GM18519 (cell line): ENCODE results near the gene SETD7.

Experiments used
- ATAC-seq: cut with Tn5 transposase; IDR thresholded peaks from one replicate; pipeline ENCODE4 v1.9.1; 2021; ENCODE audit warnings: mild to moderate bottlenecking, moderate library complexity; ENCODE audit not compliant: unreplicated experiment, low FRiP score

The SETD7 gene

GRCh38 chr4:139514382-139515059 lies 41.5 kb downstream of the SETD7 start:
- ATAC-seq = no peak

GRCh38 chr4:139511320-139511719 lies 44.7 kb downstream of the SETD7 start:
- no peak for ATAC-seq

- ATAC-seq = no peak
Observed at GRCh38 chr4:139509727-139510410, 46.1 kb downstream of the SETD7 start.

- no peak for ATAC-seq
Observed at GRCh38 chr4:139508581-139509237, 47.3 kb downstream of the SETD7 start.

- no peak for ATAC-seq
Observed at GRCh38 chr4:139506774-139507173, 49.2 kb downstream of the SETD7 start.

GRCh38 chr4:139503622-139504166 lies 52.3 kb downstream of the SETD7 start:
- ATAC-seq = no peak

- no peak for ATAC-seq
Observed at GRCh38 chr4:139501927-139502899, 53.8 kb downstream of the SETD7 start.

GRCh38 chr4:139501527-139501926 lies 54.5 kb downstream of the SETD7 start:
- ATAC-seq = no peak

- no peak for ATAC-seq
Observed at GRCh38 chr4:139501117-139501516, 54.9 kb downstream of the SETD7 start.

- ATAC-seq = no peak
Observed at GRCh38 chr4:139499186-139499585, 56.8 kb downstream of the SETD7 start.

GRCh38 chr4:139493176-139493575 lies 62.8 kb downstream of the SETD7 start:
- ATAC-seq = no peak

GRCh38 chr4:139492429-139492828 lies 63.6 kb downstream of the SETD7 start:
- no peak for ATAC-seq

- no peak for ATAC-seq
Observed at GRCh38 chr4:139489638-139490037, 66.4 kb downstream of the SETD7 start.

GRCh38 chr4:139488442-139488841 lies 67.6 kb downstream of the SETD7 start:
- no peak for ATAC-seq

GRCh38 chr4:139484783-139485311 lies 71.2 kb downstream of the SETD7 start:
- no peak for ATAC-seq

- ATAC-seq = no peak
Observed at GRCh38 chr4:139483000-139483399, 73.0 kb downstream of the SETD7 start.

GRCh38 chr4:139481465-139481864 lies 74.6 kb downstream of the SETD7 start:
- ATAC-seq = no peak

- no peak for ATAC-seq
Observed at GRCh38 chr4:139476363-139476762, 79.7 kb downstream of the SETD7 start.

- no peak for ATAC-seq
Observed at GRCh38 chr4:139472852-139473251, 83.2 kb downstream of the SETD7 start.
